SK-N-SH (cell line): ENCODE results near the gene ATG3.

Experiments
- CTCF ChIP-seq: fragments of 200-600 bp; sonication (generic); IDR thresholded peaks from 2 replicates; pipeline ENCODE4 v1.6.1; 2017; ENCODE audit warnings: antibody characterized with exemption, mild to moderate bottlenecking, moderate library complexity
- EZH2phosphoT487 ChIP-seq: fragments of 200-600 bp; sonication (generic); IDR thresholded peaks from 2 replicates; pipeline ENCODE4 v1.6.1; 2017; ENCODE audit warnings: low read depth, mixed run types, mild to moderate bottlenecking, antibody characterized with exemption, moderate library complexity, borderline replicate concordance
- MXI1 ChIP-seq: IDR thresholded peaks from 2 replicates; pipeline ENCODE4 v1.6.1; 2012; ENCODE audit warnings: mild to moderate bottlenecking, low read depth, low read length, improper control_type of control experiment
- POLR2AphosphoS5 ChIP-seq: IDR thresholded peaks from 2 replicates; pipeline ENCODE4 v1.6.1; 2012; ENCODE audit warnings: low read depth, low read length
- RAD21 ChIP-seq: IDR thresholded peaks from 2 replicates; pipeline ENCODE4 v1.6.1; 2012; ENCODE audit warnings: mild to moderate bottlenecking, low read length
- RFX5 ChIP-seq: IDR thresholded peaks from 2 replicates; pipeline ENCODE4 v1.6.1; 2012; ENCODE audit warnings: mild to moderate bottlenecking, improper control_type of control experiment, low read length
- TF ChIP-seq, protein P1 (sequence below): IDR thresholded peaks from 2 replicates; pipeline ENCODE4 v1.4.0; 2012; ENCODE audit warnings: low read depth, borderline replicate concordance
- TF ChIP-seq, protein P2 (sequence below): IDR thresholded peaks from 2 replicates; pipeline ENCODE4 v1.6.1; 2012; ENCODE audit warnings: mild to moderate bottlenecking, low read depth, low read length, moderate library complexity

DNA sequence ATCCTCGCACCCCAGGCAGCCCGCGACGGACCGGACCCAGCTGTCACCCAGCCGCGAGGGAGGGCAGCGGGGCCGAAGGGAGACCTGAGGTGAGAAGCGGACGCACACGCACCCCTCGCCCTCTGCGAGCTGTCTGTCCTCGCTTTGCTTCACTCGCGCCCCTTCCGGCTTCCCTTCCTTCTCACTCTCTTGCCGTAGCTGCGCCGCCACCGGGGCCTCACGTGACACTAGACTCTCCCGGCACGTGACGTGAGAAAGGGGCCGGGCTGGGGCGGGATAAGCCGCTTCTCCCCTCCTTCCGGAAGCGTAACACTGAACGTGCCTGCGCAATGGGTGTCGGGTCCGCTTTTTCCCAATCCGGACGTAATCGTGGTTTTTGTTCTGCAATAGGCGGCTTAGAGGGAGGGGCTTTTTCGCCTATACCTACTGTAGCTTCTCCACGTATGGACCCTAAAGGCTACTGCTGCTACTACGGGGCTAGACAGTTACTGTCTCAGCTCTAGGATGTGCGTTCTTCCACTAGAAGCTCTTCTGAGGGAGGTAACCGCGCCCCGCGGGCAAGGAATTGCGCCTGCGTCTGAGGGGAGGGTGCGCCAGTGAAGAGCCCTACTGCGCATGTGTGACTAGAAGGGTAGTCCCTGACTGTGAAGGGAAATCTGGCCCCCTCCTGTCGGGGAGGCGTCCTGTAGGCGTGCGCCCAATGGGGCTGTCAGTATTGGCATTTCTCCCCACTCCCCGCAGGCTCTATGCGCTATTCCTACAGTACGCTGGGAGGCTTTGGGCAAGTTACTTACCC, at the start of gene ATG3, which contains the start of gene SLC35A5:
- TF ChIP-seq, protein P1, sequence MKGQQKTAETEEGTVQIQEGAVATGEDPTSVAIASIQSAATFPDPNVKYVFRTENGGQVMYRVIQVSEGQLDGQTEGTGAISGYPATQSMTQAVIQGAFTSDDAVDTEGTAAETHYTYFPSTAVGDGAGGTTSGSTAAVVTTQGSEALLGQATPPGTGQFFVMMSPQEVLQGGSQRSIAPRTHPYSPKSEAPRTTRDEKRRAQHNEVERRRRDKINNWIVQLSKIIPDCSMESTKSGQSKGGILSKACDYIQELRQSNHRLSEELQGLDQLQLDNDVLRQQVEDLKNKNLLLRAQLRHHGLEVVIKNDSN: peak; percentile 100
- TF ChIP-seq EZH2phosphoT487: no peak
- no peak for TF ChIP-seq CTCF
- TF ChIP-seq POLR2AphosphoS5: peak; percentile 92
- no peak for TF ChIP-seq RAD21
- TF ChIP-seq RFX5: no peak
- TF ChIP-seq MXI1: peak; percentile 91
- TF ChIP-seq, protein P2, sequence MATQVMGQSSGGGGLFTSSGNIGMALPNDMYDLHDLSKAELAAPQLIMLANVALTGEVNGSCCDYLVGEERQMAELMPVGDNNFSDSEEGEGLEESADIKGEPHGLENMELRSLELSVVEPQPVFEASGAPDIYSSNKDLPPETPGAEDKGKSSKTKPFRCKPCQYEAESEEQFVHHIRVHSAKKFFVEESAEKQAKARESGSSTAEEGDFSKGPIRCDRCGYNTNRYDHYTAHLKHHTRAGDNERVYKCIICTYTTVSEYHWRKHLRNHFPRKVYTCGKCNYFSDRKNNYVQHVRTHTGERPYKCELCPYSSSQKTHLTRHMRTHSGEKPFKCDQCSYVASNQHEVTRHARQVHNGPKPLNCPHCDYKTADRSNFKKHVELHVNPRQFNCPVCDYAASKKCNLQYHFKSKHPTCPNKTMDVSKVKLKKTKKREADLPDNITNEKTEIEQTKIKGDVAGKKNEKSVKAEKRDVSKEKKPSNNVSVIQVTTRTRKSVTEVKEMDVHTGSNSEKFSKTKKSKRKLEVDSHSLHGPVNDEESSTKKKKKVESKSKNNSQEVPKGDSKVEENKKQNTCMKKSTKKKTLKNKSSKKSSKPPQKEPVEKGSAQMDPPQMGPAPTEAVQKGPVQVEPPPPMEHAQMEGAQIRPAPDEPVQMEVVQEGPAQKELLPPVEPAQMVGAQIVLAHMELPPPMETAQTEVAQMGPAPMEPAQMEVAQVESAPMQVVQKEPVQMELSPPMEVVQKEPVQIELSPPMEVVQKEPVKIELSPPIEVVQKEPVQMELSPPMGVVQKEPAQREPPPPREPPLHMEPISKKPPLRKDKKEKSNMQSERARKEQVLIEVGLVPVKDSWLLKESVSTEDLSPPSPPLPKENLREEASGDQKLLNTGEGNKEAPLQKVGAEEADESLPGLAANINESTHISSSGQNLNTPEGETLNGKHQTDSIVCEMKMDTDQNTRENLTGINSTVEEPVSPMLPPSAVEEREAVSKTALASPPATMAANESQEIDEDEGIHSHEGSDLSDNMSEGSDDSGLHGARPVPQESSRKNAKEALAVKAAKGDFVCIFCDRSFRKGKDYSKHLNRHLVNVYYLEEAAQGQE: peak; percentile 2; the same call in 1 of the 2 replicates
